ENCODE data around the gene NXN.
A peak's percentile ranks its signal among the peaks of the same experiment; 100 is the strongest.
"Not testable (repeated sequence)": the region's sequence is repeated elsewhere in the genome, so short reads cannot be mapped to it uniquely, and the experiment has no call there.

The NXN gene

DNA sequence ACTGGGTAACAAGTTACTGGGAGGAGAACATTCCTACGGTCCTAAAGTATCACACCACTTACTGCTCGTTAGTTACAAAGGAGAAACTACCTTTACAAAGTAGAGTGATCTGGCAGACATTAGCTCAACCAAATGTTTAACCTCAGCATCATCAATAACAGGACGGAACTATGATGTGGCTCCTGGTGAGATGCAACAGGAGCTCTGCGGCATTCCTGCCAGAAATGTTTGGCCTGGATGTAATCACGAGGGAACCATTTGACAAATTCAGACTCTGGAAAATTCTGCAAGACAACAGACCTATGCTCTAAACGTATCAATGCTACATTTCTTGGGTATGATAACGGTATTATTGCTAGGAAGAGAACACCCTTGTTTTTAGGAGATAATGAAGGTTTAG lies 117.0 kb downstream of the NXN start:
- no peak for DNase-seq (ENCODE audit: low spot score)

- no peak for DNase-seq (ENCODE audit: low spot score)
Observed at GRCh38 chr17:861364-861763, 118.2 kb downstream of the NXN start.

GRCh38 chr17:860805-861204 lies 118.8 kb downstream of the NXN start:
- DNase-seq (ENCODE audit: low spot score) = no peak

- no peak for DNase-seq (ENCODE audit: low spot score)
Observed at GRCh38 chr17:859824-860195, 119.8 kb downstream of the NXN start.

GRCh38 chr17:859061-859823 lies 120.3 kb downstream of the NXN start:
- DNase-seq (ENCODE audit: low spot score) = no peak

DNA sequence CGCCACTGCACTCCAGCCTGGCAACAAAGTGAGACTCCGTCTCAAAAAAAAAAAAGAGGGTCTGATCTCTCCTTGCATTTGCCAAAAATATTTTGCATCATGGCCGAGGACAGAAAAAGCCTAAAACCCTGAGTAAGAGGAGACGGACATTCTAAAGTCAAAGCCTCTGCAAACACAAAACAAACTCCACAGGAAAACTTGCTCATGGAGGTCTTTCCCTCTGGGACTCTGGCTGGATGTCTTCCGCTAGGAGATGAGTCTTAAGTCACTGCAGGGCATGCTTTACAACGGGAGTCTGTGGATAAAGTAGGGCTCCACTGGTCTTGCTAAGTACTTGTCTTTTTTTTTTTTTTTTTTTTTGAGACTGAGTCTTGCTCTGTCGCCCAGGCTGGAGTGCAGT lies 123.4 kb downstream of the NXN start:
- DNase-seq (ENCODE audit: low spot score) = no peak

DNA sequence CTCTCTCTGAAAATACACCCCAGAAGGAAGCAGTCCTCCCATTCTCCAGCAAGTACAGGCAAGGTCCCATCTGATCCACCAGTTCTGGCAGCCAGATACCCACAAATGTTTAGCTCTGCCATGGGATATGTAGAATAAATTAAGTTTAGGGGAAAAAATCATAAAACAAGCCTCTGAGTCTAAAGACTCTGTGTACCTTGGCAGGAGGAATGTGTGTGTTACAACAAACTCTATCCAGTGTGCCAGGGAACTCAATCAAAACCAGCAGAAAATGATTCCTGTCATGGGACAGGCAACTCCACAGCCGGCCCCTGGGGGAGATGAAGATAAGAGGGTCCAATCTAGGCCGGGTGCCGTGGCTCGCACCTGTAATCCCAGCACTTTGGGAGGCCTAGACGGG lies 124.0 kb downstream of the NXN start:
- no peak for DNase-seq (ENCODE audit: low spot score)

DNA sequence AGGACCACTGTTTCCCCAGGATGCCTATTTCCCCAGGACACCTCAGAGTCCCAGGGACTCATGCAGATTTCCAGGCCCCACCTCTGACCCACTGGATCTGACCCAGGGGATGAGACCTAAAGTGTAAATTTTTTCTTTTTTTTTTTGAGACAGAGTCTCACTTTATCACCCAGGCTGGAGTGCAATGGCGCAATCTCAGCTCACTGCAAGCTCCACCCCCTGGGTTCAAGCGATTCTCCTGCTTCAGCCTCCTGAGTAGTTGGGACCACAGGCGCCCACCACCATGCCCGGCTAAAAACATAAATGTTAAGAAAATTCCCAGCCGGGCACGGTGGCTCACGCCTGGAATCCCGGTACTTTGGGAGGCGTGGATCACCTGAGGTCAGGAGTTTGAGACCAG lies 126.7 kb downstream of the NXN start:
- not testable (repeated sequence) for DNase-seq (ENCODE audit: low spot score)

- no peak for DNase-seq (ENCODE audit: low spot score)
Observed at GRCh38 chr17:852349-852748, 127.2 kb downstream of the NXN start.

DNA sequence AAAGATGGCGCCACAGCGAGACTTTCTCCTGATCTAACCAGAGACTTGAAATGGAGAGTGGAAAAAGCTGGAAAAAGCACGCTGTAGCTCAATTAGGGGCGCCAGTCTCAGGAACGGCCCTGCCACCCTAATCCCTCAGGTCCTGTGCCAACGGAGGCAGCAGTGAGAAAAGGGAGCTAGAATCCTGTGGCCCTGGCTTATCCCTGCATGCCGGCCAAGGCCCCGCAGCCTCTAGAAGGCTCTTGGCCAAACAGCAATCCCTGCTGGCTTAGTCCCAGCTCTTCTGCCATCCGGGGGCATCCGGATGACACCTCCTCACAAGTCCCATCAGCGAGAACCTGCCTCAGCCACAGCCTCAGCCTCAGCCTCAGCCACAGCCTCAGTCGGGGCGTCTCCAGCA lies 127.7 kb downstream of the NXN start:
- DNase-seq (ENCODE audit: low spot score) = peak; percentile 29

GRCh38 chr17:850851-851763 lies 128.5 kb downstream of the NXN start:
- no peak for DNase-seq (ENCODE audit: low spot score)

DNA sequence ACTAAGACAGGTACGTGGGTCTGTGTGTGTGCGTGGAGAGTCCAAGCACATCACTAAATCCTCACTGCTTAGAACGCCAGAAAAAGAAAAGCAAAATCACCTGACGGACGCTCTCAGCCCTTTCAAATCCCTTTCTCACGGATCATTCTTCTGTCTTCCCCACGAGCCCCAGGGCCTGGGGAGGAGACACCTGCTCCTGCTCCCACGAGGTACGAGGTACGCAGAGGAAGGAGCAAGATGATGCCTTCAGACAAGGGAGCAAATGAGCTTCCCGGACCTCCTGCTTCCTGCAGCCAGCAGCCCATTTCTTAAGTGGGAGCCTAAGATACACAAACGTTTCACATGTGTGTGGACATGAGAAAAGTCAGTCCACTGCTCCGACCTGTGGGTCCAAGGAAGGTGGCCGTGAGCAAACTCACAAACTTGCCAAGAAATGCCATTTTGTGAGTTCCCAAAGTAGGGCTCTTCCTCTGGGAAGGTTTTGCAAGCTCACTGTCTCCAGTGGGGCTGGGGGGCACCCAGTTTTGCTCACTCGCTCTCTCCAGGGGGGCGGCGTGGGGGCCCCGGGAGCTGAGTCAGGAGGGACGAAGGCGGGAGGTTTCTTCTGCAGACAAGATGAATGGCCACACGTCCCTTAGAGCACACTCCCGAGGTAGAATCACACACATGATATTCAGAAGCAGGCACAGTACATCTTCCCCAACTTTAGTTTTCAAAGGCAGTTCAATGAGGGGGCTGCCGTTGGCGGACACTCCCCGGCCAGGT lies 129.3 kb downstream of the NXN start:
- no peak for DNase-seq (ENCODE audit: low spot score)

GRCh38 chr17:848402-848801 lies 131.2 kb downstream of the NXN start:
- DNase-seq (ENCODE audit: low spot score) = no peak

DNA sequence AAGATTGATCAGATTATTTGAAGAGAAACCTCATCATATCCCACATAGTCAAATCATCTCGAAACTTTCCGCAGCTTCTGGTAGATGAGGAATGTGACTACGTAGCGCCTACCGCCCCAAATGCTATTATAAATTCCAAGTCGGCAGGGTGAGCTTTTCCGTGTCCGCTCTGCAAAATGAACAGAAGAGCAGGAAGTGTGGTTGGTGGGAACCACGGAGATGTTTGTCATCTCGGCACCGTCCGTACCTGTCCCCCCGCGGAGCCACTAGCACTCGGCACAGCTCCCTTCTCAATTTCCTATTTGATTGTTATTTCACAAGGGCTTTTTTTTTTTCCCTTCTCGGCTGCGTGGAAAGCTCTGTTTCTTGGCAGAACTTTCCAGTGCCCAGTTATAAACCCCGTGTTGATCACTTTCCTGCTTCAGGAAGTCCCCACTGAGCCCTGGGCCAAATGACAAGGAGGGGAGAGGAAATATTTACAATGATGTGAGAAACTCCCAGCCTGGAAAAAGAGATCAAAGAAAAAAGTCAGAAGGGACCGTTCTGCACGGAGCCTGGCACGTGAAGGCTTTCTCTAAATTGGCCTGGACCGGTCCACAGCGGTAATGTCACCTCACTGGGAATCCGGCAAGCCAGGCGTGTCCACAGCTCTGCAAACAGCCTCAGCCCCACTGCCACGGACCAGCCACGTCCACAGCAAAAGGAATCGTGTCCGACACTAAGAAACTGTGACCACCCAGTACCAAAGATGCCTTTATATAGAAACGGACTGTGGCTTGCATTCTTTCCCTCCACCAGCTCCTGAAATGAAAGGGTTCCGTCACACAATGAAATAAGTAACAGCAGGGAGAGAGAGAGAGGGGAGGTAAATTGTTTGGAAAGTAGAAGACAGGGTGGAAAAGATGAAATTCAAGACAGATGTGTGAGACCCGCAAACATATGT lies 132.4 kb downstream of the NXN start:
- DNase-seq (ENCODE audit: low spot score) = no peak

DNA sequence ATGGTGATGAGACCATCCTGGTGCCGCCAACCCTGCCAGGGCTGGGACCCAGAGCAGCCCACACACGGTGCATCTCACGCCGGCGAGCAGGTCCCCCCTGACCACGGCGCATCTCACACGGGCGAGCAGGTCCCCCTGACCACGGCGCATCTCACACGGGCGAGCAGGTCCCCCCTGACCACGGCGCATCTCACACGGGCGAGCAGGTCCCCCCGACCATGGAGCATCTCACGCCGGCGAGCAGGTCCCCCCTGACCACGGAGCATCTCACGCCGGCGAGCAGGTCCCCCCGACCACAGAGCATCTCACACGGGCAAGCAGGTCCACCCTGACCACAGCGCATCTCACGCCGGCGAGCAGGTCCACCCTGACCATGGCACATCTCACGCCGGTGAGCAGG lies 138.3 kb downstream of the NXN start:
- DNase-seq (ENCODE audit: low spot score) = no peak

- DNase-seq (ENCODE audit: low spot score) = no peak
Observed at GRCh38 chr17:838486-838885, 141.1 kb downstream of the NXN start.

GRCh38 chr17:836151-836550 lies 143.4 kb downstream of the NXN start:
- DNase-seq (ENCODE audit: low spot score) = no peak

DNA sequence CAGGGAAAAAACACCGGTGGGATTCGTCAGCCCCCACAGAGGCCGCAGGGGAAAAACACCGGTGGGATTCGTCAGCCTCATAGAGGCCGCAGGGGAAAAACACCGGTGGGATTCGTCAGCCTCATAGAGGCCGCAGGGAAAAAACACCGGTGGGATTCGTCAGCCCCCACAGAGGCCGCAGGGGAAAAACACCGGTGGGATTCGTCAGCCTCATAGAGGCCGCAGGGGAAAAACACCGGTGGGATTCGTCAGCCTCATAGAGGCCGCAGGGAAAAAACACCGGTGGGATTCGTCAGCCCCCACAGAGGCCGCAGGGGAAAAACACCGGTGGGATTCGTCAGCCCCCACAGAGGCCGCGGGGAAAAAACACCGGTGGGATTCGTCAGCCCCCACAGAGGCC lies 143.9 kb downstream of the NXN start:
- not testable (repeated sequence) for DNase-seq (ENCODE audit: low spot score)

GRCh38 chr17:835263-835662 lies 144.3 kb downstream of the NXN start:
- DNase-seq (ENCODE audit: low spot score) = no peak

DNA sequence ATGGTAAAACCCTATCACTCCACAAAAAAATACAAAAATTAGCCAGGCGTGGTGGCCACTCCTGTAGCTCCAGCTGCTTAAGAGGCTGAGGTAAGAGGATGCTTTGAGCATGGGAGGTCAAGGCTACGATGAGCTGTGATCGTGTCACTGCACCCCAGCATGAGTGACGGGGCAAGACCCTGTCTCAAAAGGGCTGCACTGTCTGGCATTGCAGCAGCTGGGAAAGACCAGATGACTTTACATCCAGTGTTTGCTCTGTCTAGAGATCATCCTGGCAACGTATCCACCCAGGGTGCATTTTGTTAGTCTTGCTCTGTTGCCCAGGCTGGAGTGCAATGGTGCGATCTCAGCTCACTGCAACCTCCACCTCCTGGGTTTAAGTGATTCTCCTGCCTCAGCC lies 145.4 kb downstream of the NXN start:
- no peak for DNase-seq (ENCODE audit: low spot score)

GRCh38 chr17:830950-831349 lies 148.6 kb downstream of the NXN start:
- no peak for DNase-seq (ENCODE audit: low spot score)

DNA sequence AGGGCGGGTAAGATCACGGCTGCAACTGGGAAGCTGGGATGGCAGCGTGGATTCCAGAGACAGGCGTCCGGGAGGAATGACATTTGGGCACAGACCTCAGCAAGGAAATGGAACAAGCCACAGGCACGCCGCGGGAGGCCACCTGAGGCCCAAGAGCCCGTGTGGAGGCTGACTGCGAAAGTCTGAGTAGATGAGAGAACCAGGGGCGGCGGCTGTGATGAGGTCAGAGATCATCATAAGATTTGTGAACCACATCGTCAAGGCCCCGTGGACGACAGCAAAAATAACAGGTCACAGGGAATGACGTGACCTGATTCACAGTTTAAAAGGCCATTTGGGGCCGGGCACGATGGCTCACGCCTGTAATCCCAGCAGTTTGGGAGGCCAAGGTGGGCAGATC lies 149.2 kb downstream of the NXN start:
- DNase-seq (ENCODE audit: low spot score) = no peak

All from cerebellar cortex (tissue), 1 donor.